Endothelial cell of umbilical vein (primary cell): Measurements from ENCODE around the gene MAP4K5. TPM values are rescaled to one million over a fixed set of nuclear protein-coding genes. Genes with fewer than 3 reads are reported as not detected.
A peak's percentile ranks its signal among the peaks of the same experiment; 100 is the strongest.

Experiments used
- BruUV-seq: library from RNA; stranded (reverse); fragments of 400-500 nt; replicated peaks from 2 replicates; lab custom pipeline; 2021; lab: Mats Ljungman, UMichigan
- CTCF ChIA-PET: fragments of 300-600, 350-600 bp; sonication (Branson Sonifier 250); formaldehyde crosslinking; loops from one replicate; lab custom pipeline; 2021; ENCODE audit warnings: antibody characterized with exemption, inconsistent platforms; lab: Charles Lee
- POLR2A ChIA-PET: fragments of 300-600, 350-600 bp; sonication (Branson Sonifier 250); formaldehyde crosslinking; loops from one replicate; lab custom pipeline; 2021; ENCODE audit warnings: antibody characterized with exemption, inconsistent platforms; lab: Charles Lee
- DNase-seq: peaks from one replicate; pipeline ENCODE4 v3.0.0-alpha.2; 2011; ENCODE audit warnings: low read depth, low spot score
- FAIRE-seq: peaks from 2 replicates; lab custom pipeline; 2011; peaks lifted over from hg19 to GRCh38; lab: Jason Lieb, UNC
- H2AFZ ChIP-seq: 2 replicates; pipeline ENCODE4 v1.6.0; 2012; ENCODE audit warnings: low read depth, low read length, control low read depth, inconsistent platforms
- H3K27ac ChIP-seq: 2 replicates; pipeline ENCODE4 v1.5.1; 2011; ENCODE audit warnings: low read depth, mild to moderate bottlenecking, control low read depth, low read length, moderate library complexity; ENCODE audit not compliant: insufficient read depth
- H3K27me3 ChIP-seq, 2 experiments: 2 replicates each; pipeline versions ENCODE4 v1.6.0 to v1.6.1; 2011; ENCODE audit warnings: low read length in 2 of 2, mixed read lengths in 1 of 2; ENCODE audit not compliant: control insufficient read depth in 2 of 2, insufficient read depth in 2 of 2
- H3K36me3 ChIP-seq, 2 experiments: 2 replicates in 1 of 2; 3 replicates in 1 of 2; pipeline ENCODE4 v1.5.1; 2011; ENCODE audit warnings: low read length in 2 of 2, mild to moderate bottlenecking in 1 of 2, moderate library complexity in 1 of 2; ENCODE audit not compliant: control insufficient read depth in 2 of 2, insufficient read depth in 2 of 2; ENCODE audit errors: extremely low read depth in 1 of 2
- H3K4me1 ChIP-seq: 3 replicates; pipeline ENCODE4 v1.5.1; 2011; ENCODE audit warnings: mild to moderate bottlenecking, low read length; ENCODE audit not compliant: control insufficient read depth, insufficient read depth; ENCODE audit errors: extremely low read depth
- H3K4me2 ChIP-seq: 2 replicates; pipeline ENCODE4 v1.6.1; 2011; ENCODE audit warnings: low read length, control low read depth, mixed read lengths; ENCODE audit not compliant: insufficient read depth
- H3K4me3 ChIP-seq, 3 experiments: fragments of 200-600 bp in 1 of 3; sonication (generic), shearing (Covaris generic) in 1 of 3; replicated peaks in 1 of 3; 2 replicates each; pipeline ENCODE4 v1.5.1; 2011 to 2016; ENCODE audit warnings: control low read depth in 3 of 3, low read length in 3 of 3, mild to moderate bottlenecking in 2 of 3, inconsistent platforms in 1 of 3, low read depth in 1 of 3, moderate library complexity in 1 of 3; ENCODE audit not compliant: insufficient read depth in 1 of 3
- H3K79me2 ChIP-seq: 2 replicates; pipeline ENCODE4 v1.6.0; 2012; ENCODE audit warnings: low read length, inconsistent platforms; ENCODE audit not compliant: control insufficient read depth, insufficient read depth
- H3K9ac ChIP-seq: replicated peaks from 2 replicates; pipeline ENCODE3; 2011; ENCODE audit warnings: low read length, control low read depth; ENCODE audit not compliant: insufficient read depth; ENCODE audit errors: extremely low read depth
- H3K9me1 ChIP-seq: replicated peaks from 3 replicates; pipeline ENCODE4 v1.6.0; 2011; ENCODE audit warnings: mild to moderate bottlenecking, low read length; ENCODE audit not compliant: control insufficient read depth, insufficient read depth; ENCODE audit errors: extremely low read depth
- H3K9me3 ChIP-seq: replicated peaks from 2 replicates; pipeline ENCODE4 v1.5.1; 2012; ENCODE audit warnings: low read length, inconsistent platforms; ENCODE audit not compliant: control insufficient read depth, insufficient read depth
- H4K20me1 ChIP-seq: replicated peaks from 2 replicates; pipeline ENCODE3; 2011; ENCODE audit warnings: mild to moderate bottlenecking, low read length; ENCODE audit not compliant: control insufficient read depth, insufficient read depth; ENCODE audit errors: extremely low read depth
- EZH2 ChIP-seq: IDR thresholded peaks from 2 replicates; pipeline ENCODE4 v1.6.1; 2012; ENCODE audit warnings: borderline replicate concordance, low read depth, mild to moderate bottlenecking, moderate library complexity, low read length, inconsistent platforms; ENCODE audit not compliant: severe bottlenecking
- FOS ChIP-seq: IDR thresholded peaks from 2 replicates; pipeline ENCODE4 v1.6.1; 2011; ENCODE audit warnings: mild to moderate bottlenecking, low read length, moderate library complexity, borderline replicate concordance; ENCODE audit not compliant: insufficient read depth
- GATA2 ChIP-seq: IDR thresholded peaks from 2 replicates; pipeline ENCODE4 v1.7.0; 2011; ENCODE audit warnings: low read depth, mild to moderate bottlenecking, moderate library complexity, mixed read lengths, low read length; ENCODE audit not compliant: insufficient read length, insufficient read depth
- JUN ChIP-seq: IDR thresholded peaks from 2 replicates; pipeline ENCODE4 v1.6.1; 2011; ENCODE audit warnings: borderline replicate concordance, low read depth; ENCODE audit not compliant: insufficient read length, insufficient read depth
- MYC ChIP-seq: IDR thresholded peaks from one replicate; pipeline ENCODE4 v1.6.1; 2011; ENCODE audit warnings: mild to moderate bottlenecking, low read depth, low read length
- POLR2A ChIP-seq: IDR thresholded peaks from 2 replicates; pipeline ENCODE4 v1.6.1; 2012; ENCODE audit warnings: low read depth, mild to moderate bottlenecking, control low read depth, low read length
- POLR2AphosphoS5 ChIP-seq: IDR thresholded peaks from 2 replicates; pipeline ENCODE4 v1.6.1; 2012; ENCODE audit warnings: low read depth, mild to moderate bottlenecking, control low read depth, low read length, moderate library complexity; ENCODE audit not compliant: insufficient read depth
- dilution Hi-C: fragments of 300-500 bp; cut with MboI; formaldehyde crosslinking; loops from one replicate; pipeline ENCODE4 v1.15.0; 2019; ENCODE audit warnings: low sequenced_read_pairs; ENCODE audit not compliant: extremely low pct_ligation_motif_present
- intact Hi-C: fragments of 100-400 bp; cut with micrococcal nuclease; formaldehyde crosslinking; loops from one replicate; pipeline ENCODE4 v1.10.0; 2022
- polyA plus RNA-seq, 4 experiments: library from polyadenylated mRNA; depleted of rRNA in 3 of 4; stranded (reverse) in 3 of 4; unstranded in 1 of 4; fragments of >200 nt; gene quantifications; 2 replicates each; pipeline versions ENCODE4 v1.2.1 to v1.2.3, GENCODE V29; 2011 to 2012; ENCODE audit warnings: missing spikeins in 1 of 4
- total RNA-seq: library from RNA; stranded (reverse); gene quantifications from 2 replicates; pipeline ENCODE4 v1.2.3, GENCODE V29; 2021
- TF ChIP-seq, protein P1 (sequence below), 2 donors: IDR thresholded peaks; 1 replicate in 1 of 2; 2 replicates in 1 of 2; pipeline ENCODE4 v1.5.1; 2011; ENCODE audit warnings: low read length in 2 of 2, mild to moderate bottlenecking in 2 of 2, moderate library complexity in 2 of 2, control low read depth in 1 of 2, inconsistent platforms in 1 of 2, low read depth in 1 of 2; ENCODE audit not compliant: insufficient read depth in 1 of 2; ENCODE audit errors: extremely low read depth in 1 of 2
- TF ChIP-seq, protein P2 (sequence below): IDR thresholded peaks from 2 replicates; pipeline ENCODE4 v1.6.1; 2011; ENCODE audit not compliant: insufficient read depth, insufficient read length

MAP4K5 gene
- total and polyA plus RNA-seq, 2 donors (not counting 3 experiments of a cell fraction or from before 2014, with no cell fraction given) = 17.4 to 73.7 TPM

DNA sequence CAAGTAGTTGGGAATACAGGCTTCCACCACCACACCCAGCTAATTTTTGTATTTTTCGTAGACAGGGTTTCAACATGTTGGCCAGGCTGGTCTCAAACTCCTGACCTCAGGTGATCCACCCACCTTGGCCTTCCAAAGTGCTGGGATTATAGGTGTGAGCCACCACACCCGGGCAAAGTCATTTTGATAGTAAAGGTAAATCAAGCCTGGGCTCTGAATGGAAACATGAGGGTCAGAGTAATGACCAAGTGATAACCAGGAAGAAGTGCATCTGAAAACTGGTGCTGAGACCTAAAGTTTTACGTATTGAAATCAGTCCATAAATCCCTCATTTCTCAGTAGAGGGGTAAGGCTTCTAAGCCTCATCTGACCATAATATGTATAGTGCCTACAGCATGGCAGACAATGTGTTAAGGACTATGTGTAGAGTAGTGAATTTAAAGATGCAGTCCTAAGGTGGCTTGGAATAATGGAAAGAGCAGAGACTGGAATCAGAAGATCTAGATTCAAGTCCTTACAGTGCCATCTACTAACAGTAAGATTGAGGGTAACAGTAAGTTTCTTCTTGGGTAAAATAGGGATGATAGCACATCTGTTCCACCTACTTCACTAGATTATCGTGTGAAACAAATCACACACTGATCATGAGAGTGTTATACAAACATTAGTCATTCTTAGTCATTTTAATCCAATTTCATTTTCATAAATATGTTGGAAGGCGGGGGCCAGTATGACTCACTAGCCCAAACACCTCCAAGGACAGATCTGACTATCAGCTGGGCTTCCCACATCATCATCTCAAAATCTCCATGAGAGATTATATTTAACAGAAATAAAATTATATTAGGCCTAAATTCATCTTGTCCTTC, 11.2 kb downstream of the MAP4K5 start:
- Histone ChIP-seq H3K4me1 (peaks cover 33% of the 10 kb centered on the region), H3K79me2 (peaks cover 94% of the 10 kb centered on the region), H3K4me3 (no peak overlapping the region), H3K36me3 (no peaks in the 10 kb centered on the region), H3K4me2 (peak overlapping the region; percentile 81), H2AFZ (no peak overlapping the region), H3K9me1 (no peaks in the 10 kb centered on the region), H4K20me1 (peaks cover 1% of the 10 kb centered on the region), H3K9ac (peak overlapping the region; percentile 53), H3K9me3 (no peaks in the 10 kb centered on the region), H3K27ac (peak overlapping the region; percentile 87), H3K27me3 (no peaks in the 10 kb centered on the region)
- FAIRE-seq = peak; percentile 40
- dilution Hi-C loops = no loop called here
- intact Hi-C loops = no loop called here
- POLR2A ChIA-PET = no interaction called here
- TF ChIP-seq, protein P1, sequence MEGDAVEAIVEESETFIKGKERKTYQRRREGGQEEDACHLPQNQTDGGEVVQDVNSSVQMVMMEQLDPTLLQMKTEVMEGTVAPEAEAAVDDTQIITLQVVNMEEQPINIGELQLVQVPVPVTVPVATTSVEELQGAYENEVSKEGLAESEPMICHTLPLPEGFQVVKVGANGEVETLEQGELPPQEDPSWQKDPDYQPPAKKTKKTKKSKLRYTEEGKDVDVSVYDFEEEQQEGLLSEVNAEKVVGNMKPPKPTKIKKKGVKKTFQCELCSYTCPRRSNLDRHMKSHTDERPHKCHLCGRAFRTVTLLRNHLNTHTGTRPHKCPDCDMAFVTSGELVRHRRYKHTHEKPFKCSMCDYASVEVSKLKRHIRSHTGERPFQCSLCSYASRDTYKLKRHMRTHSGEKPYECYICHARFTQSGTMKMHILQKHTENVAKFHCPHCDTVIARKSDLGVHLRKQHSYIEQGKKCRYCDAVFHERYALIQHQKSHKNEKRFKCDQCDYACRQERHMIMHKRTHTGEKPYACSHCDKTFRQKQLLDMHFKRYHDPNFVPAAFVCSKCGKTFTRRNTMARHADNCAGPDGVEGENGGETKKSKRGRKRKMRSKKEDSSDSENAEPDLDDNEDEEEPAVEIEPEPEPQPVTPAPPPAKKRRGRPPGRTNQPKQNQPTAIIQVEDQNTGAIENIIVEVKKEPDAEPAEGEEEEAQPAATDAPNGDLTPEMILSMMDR (IDR thresholded peaks at IDR 0.05; ENCODE audit: extremely low read depth in 1 of 2, insufficient read depth in 1 of 2, low read depth in 1 of 2, low read length in 2 of 2) = no peak
- TF ChIP-seq POLR2AphosphoS5 (peak; percentile 43), FOS (peak; percentile 97), GATA2 (peak; percentile 59), JUN (peak; percentile 95), MYC (no peak), POLR2A (no peak), EZH2 (no peak)
- TF ChIP-seq, protein P2, sequence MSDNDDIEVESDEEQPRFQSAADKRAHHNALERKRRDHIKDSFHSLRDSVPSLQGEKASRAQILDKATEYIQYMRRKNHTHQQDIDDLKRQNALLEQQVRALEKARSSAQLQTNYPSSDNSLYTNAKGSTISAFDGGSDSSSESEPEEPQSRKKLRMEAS = no peak
- TSS peak; percentile 69 for BruUV-seq
- CTCF ChIA-PET = interaction anchor here (0.5 to 1.9 kb wide), 4 partner anchors 17 to 209 kb away, joined by 3 to 10 read pairs (median 4); partner anchors contain the start of gene DMAC2L
- DNase-seq = peak; percentile 92
